Activated CD8-positive, alpha-beta memory T cell treated with anti-CD3 and anti-CD28 coated beads, Interleukin-2, amount 50 U/mL, for 48 hours (primary cell): ENCODE measurements around the gene HERPUD2.
"Not testable (repeated sequence)": the region's sequence is repeated elsewhere in the genome, so short reads cannot be mapped to it uniquely, and the experiment has no call there.

Source experiments
- DNase-seq: peaks from one replicate; pipeline ENCODE4 v3.0.0-alpha.2; 2020

Gene HERPUD2

GRCh38 chr7:35676211-35676610 is 18.7 kb downstream of the HERPUD2 start:
- no peak for DNase-seq

- no peak for DNase-seq
Measured at GRCh38 chr7:35670856-35671569, 23.9 kb downstream of the HERPUD2 start.

- DNase-seq, result not testable (repeated sequence)
Measured at GRCh38 chr7:35660411-35660810, 34.5 kb downstream of the HERPUD2 start.

- no peak for DNase-seq
Measured at GRCh38 chr7:35658606-35659201, 36.2 kb downstream of the HERPUD2 start.

- DNase-seq, result no peak
Measured at GRCh38 chr7:35657125-35657524, 37.8 kb downstream of the HERPUD2 start.

GRCh38 chr7:35654558-35654957 is 40.4 kb downstream of the HERPUD2 start:
- DNase-seq, result not testable (repeated sequence)

- no peak for DNase-seq
Measured at GRCh38 chr7:35652124-35652523, 42.8 kb downstream of the HERPUD2 start.

- DNase-seq, result no peak
Measured at GRCh38 chr7:35650751-35651150, 44.2 kb downstream of the HERPUD2 start.

- no peak for DNase-seq
Measured at GRCh38 chr7:35649711-35650110, 45.2 kb downstream of the HERPUD2 start.

- no peak for DNase-seq
Measured at GRCh38 chr7:35648367-35648766, 46.6 kb downstream of the HERPUD2 start.

- DNase-seq, result no peak
Measured at GRCh38 chr7:35647171-35647574, 47.8 kb downstream of the HERPUD2 start.

GRCh38 chr7:35646289-35647023 is 48.5 kb downstream of the HERPUD2 start:
- DNase-seq, result no peak

GRCh38 chr7:35645691-35646090 is 49.2 kb downstream of the HERPUD2 start:
- DNase-seq, result no peak

- no peak for DNase-seq
Measured at GRCh38 chr7:35630024-35630972, 64.6 kb downstream of the HERPUD2 start.

GRCh38 chr7:35624299-35625186 is 70.4 kb downstream of the HERPUD2 start:
- peak; percentile 60 for DNase-seq

GRCh38 chr7:35623381-35623780 is 71.6 kb downstream of the HERPUD2 start:
- DNase-seq, result no peak

- no peak for DNase-seq
Measured at GRCh38 chr7:35619863-35620262, 75.1 kb downstream of the HERPUD2 start.

- DNase-seq, result no peak
Measured at GRCh38 chr7:35617041-35617440, 77.9 kb downstream of the HERPUD2 start.

- DNase-seq, result no peak
Measured at GRCh38 chr7:35613150-35613549, 81.8 kb downstream of the HERPUD2 start.

GRCh38 chr7:35605760-35606159 is 89.2 kb downstream of the HERPUD2 start:
- DNase-seq, result no peak

GRCh38 chr7:35604595-35604994 is 90.3 kb downstream of the HERPUD2 start:
- DNase-seq, result no peak

GRCh38 chr7:35599645-35600044 is 95.3 kb downstream of the HERPUD2 start:
- DNase-seq, result no peak
